ENCODE results near the gene TSC2.
"Not testable (repeated sequence)": the region's sequence is repeated elsewhere in the genome, so short reads cannot be mapped to it uniquely, and the experiment has no call there.

Gene TSC2

DNA sequence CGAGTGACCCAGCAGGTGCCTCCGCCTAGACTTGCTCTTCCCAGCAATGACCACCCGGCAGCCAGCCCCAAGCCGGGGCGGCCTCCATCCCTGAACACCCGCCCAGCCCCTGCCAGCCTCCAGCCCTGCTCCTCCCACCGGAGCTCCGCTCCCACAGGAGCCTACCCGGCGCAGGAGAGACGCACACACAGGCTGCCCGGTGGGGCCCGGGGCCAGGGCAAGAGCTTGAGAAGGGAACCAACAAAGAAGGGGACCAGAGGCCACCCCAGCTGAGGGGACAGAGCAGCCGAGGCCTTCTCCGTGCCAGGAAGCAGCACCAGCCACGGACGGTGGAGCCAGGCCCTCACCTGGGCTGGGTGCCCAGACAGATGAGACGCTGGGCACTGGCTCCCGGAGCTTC, 74.1 kb downstream of the TSC2 start:
- DNase-seq (ENCODE audit: insufficient read length, low spot score) (no peak), FAIRE-seq (no peak)
- no peak for TF ChIP-seq POLR2A (IDR thresholded peaks at IDR 0.05; ENCODE audit: low read depth, low read length)
- no peak for TF ChIP-seq POLR2AphosphoS5 (IDR thresholded peaks at IDR 0.05; ENCODE audit: low read depth, low read length)
- TF ChIP-seq PAX5 (IDR thresholded peaks at IDR 0.05; ENCODE audit: insufficient read depth, low read length, severe bottlenecking) = no peak
- TF ChIP-seq TAF1 (IDR thresholded peaks at IDR 0.05; ENCODE audit: low read depth, low read length) = no peak

GRCh38 chr16:2122429-2122828, 74.6 kb downstream of the TSC2 start:
- TF ChIP-seq SPI1 (IDR thresholded peaks at IDR 0.05; ENCODE audit: low read depth, low read length) (no peak), POU2F2 (IDR thresholded peaks at IDR 0.05; ENCODE audit: low read depth, low read length) (no peak), TAF1 (IDR thresholded peaks at IDR 0.05; ENCODE audit: low read depth, low read length) (no peak), POLR2A (IDR thresholded peaks at IDR 0.05; ENCODE audit: low read depth, low read length) (no peak), POLR2AphosphoS5 (IDR thresholded peaks at IDR 0.05; ENCODE audit: low read depth, low read length) (no peak), PAX5 (IDR thresholded peaks at IDR 0.05; ENCODE audit: insufficient read depth, low read length, severe bottlenecking) (no peak)
- FAIRE-seq (no peak), DNase-seq (ENCODE audit: insufficient read length, low spot score) (no peak)

- not testable (repeated sequence) for FAIRE-seq; DNase-seq (ENCODE audit: insufficient read length, low spot score)
Measured at GRCh38 chr16:2122934-2123683, 75.3 kb downstream of the TSC2 start.

GRCh38 chr16:2123706-2124376, 76.1 kb downstream of the TSC2 start:
- not testable (repeated sequence) for FAIRE-seq; DNase-seq (ENCODE audit: insufficient read length, low spot score)

DNA sequence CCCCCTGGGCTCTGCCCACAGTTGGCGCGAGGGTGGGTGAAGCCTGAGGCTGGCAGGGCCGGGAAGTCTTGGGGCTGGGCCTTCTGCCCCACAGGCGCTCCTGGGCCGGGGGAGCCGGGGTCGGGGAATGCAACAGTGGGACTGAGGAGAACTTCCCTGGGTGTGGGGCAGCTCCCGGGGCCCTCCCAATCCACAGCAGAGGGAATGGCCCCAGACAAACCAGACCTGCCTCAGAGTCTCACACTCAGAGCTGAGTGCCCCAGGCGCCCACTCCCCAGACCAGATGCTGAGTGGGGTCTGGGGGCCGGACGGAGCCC, 76.5 kb downstream of the TSC2 start:
- not testable (repeated sequence) for FAIRE-seq; DNase-seq (ENCODE audit: insufficient read length, low spot score)

GRCh38 chr16:2124694-2125444, 77.1 kb downstream of the TSC2 start:
- not testable (repeated sequence) for FAIRE-seq; DNase-seq (ENCODE audit: insufficient read length, low spot score)

- DNase-seq (ENCODE audit: insufficient read length, low spot score); FAIRE-seq: not testable (repeated sequence)
Measured at GRCh38 chr16:2125609-2126008, 77.8 kb downstream of the TSC2 start.

- FAIRE-seq; DNase-seq (ENCODE audit: insufficient read length, low spot score): not testable (repeated sequence)
Measured at GRCh38 chr16:2126161-2126743, 78.5 kb downstream of the TSC2 start.

- not testable (repeated sequence) for DNase-seq (ENCODE audit: insufficient read length, low spot score)
- FAIRE-seq = peak; percentile 50
Measured at GRCh38 chr16:2126928-2127556, 79.3 kb downstream of the TSC2 start.

DNA sequence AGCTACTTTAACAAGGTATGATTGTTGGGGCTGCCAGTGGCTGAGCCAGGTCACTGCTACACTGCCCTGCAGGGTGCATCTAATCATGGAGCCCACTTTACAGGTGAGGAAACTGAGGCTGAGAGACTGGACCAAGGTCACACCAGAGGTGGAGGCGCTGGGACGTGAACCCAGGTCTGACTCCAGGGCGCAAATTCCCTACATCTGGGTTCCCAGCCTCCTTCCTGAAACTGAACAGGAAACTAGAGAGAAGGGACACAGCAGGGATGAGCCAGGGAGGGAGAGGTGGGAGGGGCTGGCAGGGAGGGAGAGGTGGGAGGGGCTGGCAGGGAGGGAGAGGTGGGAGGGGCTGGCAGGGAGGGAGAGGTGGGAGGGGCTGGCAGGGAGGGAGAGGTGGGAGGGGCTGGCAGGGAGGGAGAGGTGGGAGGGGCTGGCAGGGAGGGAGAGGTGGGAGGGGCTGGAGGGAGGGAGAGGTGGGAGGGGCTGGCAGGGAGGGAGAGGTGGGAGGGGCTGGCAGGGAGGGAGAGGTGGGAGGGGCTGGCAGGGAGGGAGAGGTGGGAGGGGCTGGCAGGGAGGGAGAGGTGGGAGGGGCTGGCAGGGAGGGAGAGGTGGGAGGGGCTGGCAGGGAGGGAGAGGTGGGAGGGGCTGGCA, 80.0 kb downstream of the TSC2 start:
- DNase-seq (ENCODE audit: insufficient read length, low spot score); FAIRE-seq: not testable (repeated sequence)

- DNase-seq (ENCODE audit: insufficient read length, low spot score); FAIRE-seq: not testable (repeated sequence)
Measured at GRCh38 chr16:2129251-2129650, 81.5 kb downstream of the TSC2 start.

GRCh38 chr16:2129890-2130447, 82.2 kb downstream of the TSC2 start:
- not testable (repeated sequence) for FAIRE-seq; DNase-seq (ENCODE audit: insufficient read length, low spot score)

- not testable (repeated sequence) for DNase-seq (ENCODE audit: insufficient read length, low spot score); FAIRE-seq
Measured at GRCh38 chr16:2133797-2134196, 86.0 kb downstream of the TSC2 start.

- not testable (repeated sequence) for DNase-seq (ENCODE audit: insufficient read length, low spot score); FAIRE-seq
Measured at GRCh38 chr16:2135071-2135470, 87.3 kb downstream of the TSC2 start.

DNA sequence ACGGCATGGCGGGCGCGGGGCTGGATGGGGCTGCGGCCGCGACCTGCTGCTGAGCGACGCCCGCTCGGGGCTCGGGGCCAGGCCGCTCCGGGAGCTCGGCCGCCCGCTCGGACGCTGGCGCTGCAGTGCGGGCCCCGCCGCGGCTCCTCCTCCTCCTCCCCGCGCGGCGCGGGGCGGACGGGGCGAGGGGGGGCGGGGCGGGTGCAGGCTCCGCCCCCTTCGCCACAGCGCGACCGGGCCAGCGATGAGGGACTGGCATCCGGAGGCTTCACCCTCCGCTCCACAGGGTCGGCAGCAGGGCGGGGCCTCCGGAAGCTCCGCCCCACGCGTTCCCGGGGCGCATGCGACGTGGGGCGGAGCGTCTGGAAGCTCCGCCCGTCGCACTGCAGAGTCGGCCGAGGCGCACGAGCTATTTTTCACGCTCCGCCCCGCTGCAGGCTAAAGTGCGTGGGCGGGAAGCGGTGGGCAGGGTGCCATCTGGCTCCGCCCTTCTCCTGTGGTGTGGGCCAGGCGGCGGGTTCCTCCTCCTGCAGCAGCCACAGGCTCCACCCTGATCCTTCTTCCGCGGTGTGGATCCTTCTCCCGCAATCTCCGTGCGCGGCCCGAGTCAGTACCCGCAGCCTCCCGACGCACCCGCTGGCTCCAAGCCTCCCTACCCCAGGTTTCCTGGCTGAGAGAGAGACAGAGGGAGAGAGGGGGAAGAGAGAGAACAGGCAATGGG, 88.1 kb downstream of the TSC2 start, which contains the start of gene PKD1:
Gene PKD1, minus strand, starts transcription at position 129 of the 721 bp plus-strand sequence. CDS start 209 bp downstream, outside the sequence.
- DNase-seq (ENCODE audit: insufficient read length, low spot score) = not testable (repeated sequence)
- FAIRE-seq = peak; percentile 86
